Measurements from ENCODE around the gene JPH4. TPM values are rescaled to one million over a fixed set of nuclear protein-coding genes. Genes with fewer than 3 reads are reported as not detected.
A peak's percentile ranks its signal among the peaks of the same experiment; 100 is the strongest.

The JPH4 gene
- total and polyA plus RNA-seq, 2 of the 8 experiments (the other 6 are each of a cell fraction or from before 2014, with no cell fraction given): 23.9 to 46.7 TPM

- H3K4me1 ChIP-seq (replicated peaks in 1 of 4; ENCODE audit: control insufficient read depth in 3 of 4, insufficient read depth in 4 of 4, low read length in 3 of 4): peaks cover 0 to 6% (median under 1%) of the 10 kb centered on the region in 4 experiments; a peak in 2 of 7 replicates
- no peak overlapping the region for H4K8ac ChIP-seq (ENCODE audit: extremely low read depth, insufficient read depth, low read length)
- H3K27ac ChIP-seq (ENCODE audit: low read depth, low read length): no peak overlapping the region
- H2BK15ac ChIP-seq (ENCODE audit: low read length): no peak overlapping the region
- peak overlapping the region; percentile 86; the same call in 1 of the 2 replicates for H2BK20ac ChIP-seq (ENCODE audit: low read length)
- H2AK5ac ChIP-seq (ENCODE audit: low read depth, low read length): no peak overlapping the region
- FAIRE-seq: no peak
- H3K9ac ChIP-seq (replicated peaks in 1 of 4; ENCODE audit: extremely low read depth in 1 of 4, low read depth in 3 of 4, low read length in 3 of 4): no peak overlapping the region
- H3K9me3 ChIP-seq (ENCODE audit: insufficient read depth in 2 of 2, low read depth in 1 of 2, low read length in 1 of 2): no peaks in the 10 kb centered on the region; a peak in 1 of 4 replicates
- H3K18ac ChIP-seq (ENCODE audit: extremely low read depth, low read length): peak overlapping the region; percentile 5; the same call in 1 of the 2 replicates
- H2BK12ac ChIP-seq (ENCODE audit: low read depth, low read length): no peak overlapping the region
- H3K27me3 ChIP-seq (replicated peaks in 1 of 4; ENCODE audit: control insufficient read depth in 3 of 4, extremely low read depth in 1 of 4, insufficient read depth in 3 of 4, low read length in 3 of 4): no peaks in the 10 kb centered on the region
- H3K79me1 ChIP-seq (ENCODE audit: low read depth, low read length): no peaks in the 10 kb centered on the region
- H3K23ac ChIP-seq (ENCODE audit: insufficient read length): no peak overlapping the region
- no peak overlapping the region for H3K56ac ChIP-seq (replicated peaks; ENCODE audit: insufficient read length, low read depth, low read length)
- no peak overlapping the region for H2BK120ac ChIP-seq (replicated peaks; ENCODE audit: low read depth, low read length)
- CTCF ChIA-PET (ENCODE audit: partially characterized antibody): interaction anchor here (0.7 to 5.1 kb wide), 25 partner anchors 8 to 362 kb away, joined by 3 to 49 read pairs (median 5); partner anchors contain the start of gene DHRS2
- H3K14ac ChIP-seq (ENCODE audit: insufficient read length): no peak overlapping the region
- no peak overlapping the region for H4K91ac ChIP-seq (replicated peaks; ENCODE audit: insufficient read length, low read length)
- no peak overlapping the region for H2BK5ac ChIP-seq (ENCODE audit: low read depth, low read length)
- peak overlapping the region; percentile 92; the same call in 1 of the 2 replicates for H2AFZ ChIP-seq (ENCODE audit: low read length)
- no peaks in the 10 kb centered on the region for H3K36me3 ChIP-seq (ENCODE audit: control insufficient read depth in 2 of 4, insufficient read depth in 4 of 4, low read length in 3 of 4)
- H3K4me2 ChIP-seq (ENCODE audit: insufficient read depth in 1 of 2, low read depth in 2 of 2, low read length in 2 of 2): no peak overlapping the region
- no peaks in the 10 kb centered on the region for H4K20me1 ChIP-seq (replicated peaks in 1 of 2; ENCODE audit: control insufficient read depth in 1 of 2, insufficient read depth in 2 of 2, low read length in 2 of 2)
- POLR2A ChIA-PET (ENCODE audit: partially characterized antibody): interaction anchor here (0.9 to 1.9 kb wide), 5 partner anchors 8 to 105 kb away, joined by 3 to 5 read pairs (median 4); partner anchors contain the start of gene JPH4
- H3K4me3 ChIP-seq (ENCODE audit: extremely low read depth in 1 of 4, insufficient read depth in 2 of 4, low read depth in 3 of 4, low read length in 4 of 4): no peak overlapping the region
- H3K79me2 ChIP-seq (ENCODE audit: control insufficient read depth in 1 of 2, insufficient read depth in 2 of 2, low read length in 2 of 2): no peaks in the 10 kb centered on the region
- 64% methylated on average over 2 of the region's 2 CpGs; no CpG with 5 or more reads in 1 of the 2 experiments for WGBS, 2 experiments (ENCODE audit: extremely low coverage in 1 of 2, insufficient coverage in 1 of 2, insufficient read length in 1 of 2, insufficient replicate concordance in 2 of 2, low coverage in 1 of 2, low lambda C conversion rate in 2 of 2, missing lambda C conversion rate in 1 of 2)
- H3K4ac ChIP-seq (replicated peaks; ENCODE audit: insufficient read length, low read depth, low read length): no peak overlapping the region
- H4K5ac ChIP-seq (ENCODE audit: insufficient read length, low read depth, low read length): no peak overlapping the region
- TF ChIP-seq CTCF (IDR thresholded peaks at IDR 0.05; ENCODE audit: control extremely low read depth in 1 of 3, insufficient read depth in 1 of 3, low read depth in 1 of 3, low read length in 3 of 3) (no peak), GTF2F1 (IDR thresholded peaks at IDR 0.05; ENCODE audit: borderline replicate concordance, low read depth, low read length) (no peak), CEBPB (IDR thresholded peaks at IDR 0.05; ENCODE audit: low read depth, low read length) (no peak), RFX5 (IDR thresholded peaks at IDR 0.05; ENCODE audit: borderline replicate concordance, low read depth, low read length) (no peak), KDM5A (IDR thresholded peaks at IDR 0.05; ENCODE audit: low read length) (no peak), TCF12 (IDR thresholded peaks at IDR 0.05; ENCODE audit: low read depth, low read length) (no peak)
- no peak for DNase-seq (ENCODE audit: low read depth in 1 of 2, low spot score in 2 of 2)
- no peaks in the 10 kb centered on the region for H3K23me2 ChIP-seq (ENCODE audit: low read depth, low read length)
Observed at GRCh38 chr14:23589606-23590005, 11.0 kb upstream of the JPH4 start.

Measured in H1 (cell line).